ENCODE data around the gene WSCD2.

The WSCD2 gene

GRCh38 chr12:108129017-108129812 lies at the start of gene WSCD2:
Gene WSCD2 (plus strand): TSS chr12:108129288. CDS start chr12:108195833, 66,545 bp downstream.
- H3K9me3 Mint-ChIP-seq, result no peaks in the 10 kb centered on the region
- H3K36me3 Mint-ChIP-seq (ENCODE audit: low read depth), result no peaks in the 10 kb centered on the region
- TF ChIP-seq CTCF (IDR thresholded peaks at IDR 0.05; ENCODE audit: unreplicated experiment in 3 of 3), result peak; percentile 38 to 56 (median 52)
- peaks cover 14% of the 10 kb centered on the region for H3K4me1 Mint-ChIP-seq
- peak within 1 kb of the TSS; percentile 84 to 87 (median 84) for H3K4me3 Mint-ChIP-seq
- H3K27ac Mint-ChIP-seq, result no peak within 1 kb of the TSS
- peaks cover 59% of the 10 kb centered on the region for H3K27me3 Mint-ChIP-seq (ENCODE audit: low read depth)

- H3K4me1 Mint-ChIP-seq, result no peaks in the 10 kb centered on the region
- H3K27me3 Mint-ChIP-seq (ENCODE audit: low read depth), result peaks cover 17% of the 10 kb centered on the region
- peaks cover 10% of the 10 kb centered on the region for H3K9me3 Mint-ChIP-seq
- no peak for TF ChIP-seq CTCF (IDR thresholded peaks at IDR 0.05; ENCODE audit: unreplicated experiment in 3 of 3)
- H3K27ac Mint-ChIP-seq, result no peak overlapping the region
- no peaks in the 10 kb centered on the region for H3K36me3 Mint-ChIP-seq (ENCODE audit: low read depth)
- H3K4me3 Mint-ChIP-seq, result no peak overlapping the region
Observed at GRCh38 chr12:108079721-108080120, 49.4 kb upstream of the WSCD2 start.

DNA sequence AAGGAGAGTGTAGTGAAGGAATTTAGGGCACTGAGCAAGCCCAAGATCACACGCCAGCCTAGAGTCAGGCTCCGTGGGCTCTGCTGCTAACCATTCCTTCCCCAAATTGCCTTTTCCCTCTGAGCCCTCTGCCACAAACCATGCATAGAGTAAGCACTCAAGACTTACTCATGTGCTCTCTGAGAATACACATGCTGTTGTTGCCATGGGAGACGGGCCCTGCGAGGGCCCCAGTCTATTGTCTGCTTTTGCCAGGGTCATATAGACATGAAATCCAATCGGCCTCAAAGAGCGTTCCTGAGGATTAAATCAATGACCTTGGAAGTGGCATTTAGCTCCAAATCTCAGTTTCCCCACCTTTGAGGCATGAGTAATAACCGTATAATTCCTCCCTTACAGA lies 48.7 kb upstream of the WSCD2 start:
- no peaks in the 10 kb centered on the region for H3K4me1 Mint-ChIP-seq
- H3K9me3 Mint-ChIP-seq, result peaks cover 15% of the 10 kb centered on the region
- no peak for TF ChIP-seq CTCF (IDR thresholded peaks at IDR 0.05; ENCODE audit: unreplicated experiment in 3 of 3)
- H3K27ac Mint-ChIP-seq, result no peak overlapping the region
- H3K36me3 Mint-ChIP-seq (ENCODE audit: low read depth), result no peaks in the 10 kb centered on the region
- H3K27me3 Mint-ChIP-seq (ENCODE audit: low read depth), result peaks cover 15% of the 10 kb centered on the region
- H3K4me3 Mint-ChIP-seq, result no peak overlapping the region

DNA sequence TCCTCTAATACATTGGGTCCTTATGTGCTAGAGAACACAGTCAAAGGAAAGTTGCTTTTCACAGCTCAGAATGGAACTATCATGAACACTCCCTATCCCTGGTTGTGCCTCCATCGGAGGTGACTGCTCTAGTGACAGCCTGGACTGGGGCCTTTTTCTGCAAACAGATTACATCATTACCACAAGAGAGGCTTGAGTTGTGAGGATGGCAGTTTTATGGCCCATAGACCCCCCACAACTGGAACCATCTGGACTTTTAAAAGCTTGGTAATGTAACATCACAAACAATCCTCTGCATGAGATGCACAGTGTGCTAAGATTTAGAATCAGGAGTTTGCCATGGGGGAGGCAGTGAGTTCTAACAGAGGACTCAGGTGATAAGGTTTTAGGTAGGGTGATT lies 46.6 kb upstream of the WSCD2 start:
- Mint-ChIP-seq H3K4me3 (no peak overlapping the region), H3K4me1 (no peaks in the 10 kb centered on the region), H3K36me3 (ENCODE audit: low read depth) (no peaks in the 10 kb centered on the region), H3K27me3 (ENCODE audit: low read depth) (peaks cover 3% of the 10 kb centered on the region), H3K27ac (no peak overlapping the region), H3K9me3 (peaks cover 20% of the 10 kb centered on the region)
- no peak for TF ChIP-seq CTCF (IDR thresholded peaks at IDR 0.05; ENCODE audit: unreplicated experiment in 3 of 3)

GRCh38 chr12:108087900-108088299 lies 41.2 kb upstream of the WSCD2 start:
- no peak overlapping the region for H3K27ac Mint-ChIP-seq
- H3K4me1 Mint-ChIP-seq, result no peaks in the 10 kb centered on the region
- no peaks in the 10 kb centered on the region for H3K36me3 Mint-ChIP-seq (ENCODE audit: low read depth)
- H3K27me3 Mint-ChIP-seq (ENCODE audit: low read depth), result peaks cover 15% of the 10 kb centered on the region
- TF ChIP-seq CTCF (IDR thresholded peaks at IDR 0.05; ENCODE audit: unreplicated experiment in 3 of 3), result no peak
- no peak overlapping the region for H3K4me3 Mint-ChIP-seq
- peaks cover 34% of the 10 kb centered on the region for H3K9me3 Mint-ChIP-seq
